DOHH2 (cell line): ENCODE measurements around the gene FTO.

Source experiments
- H3F3A ChIP-seq: fragments of 200-600 bp; sonication (generic), shearing (Covaris generic); 2 replicates; pipeline ENCODE4 v1.6.0; 2016; ENCODE audit warnings: antibody characterized with exemption, mild to moderate bottlenecking; ENCODE audit not compliant: control insufficient read depth, insufficient read depth
- H3K27ac ChIP-seq: fragments of 200-600 bp; sonication (generic); 2 replicates; pipeline ENCODE4 v1.5.1; 2014; ENCODE audit warnings: low read depth, mild to moderate bottlenecking, low read length, moderate library complexity
- H3K27me3 ChIP-seq: fragments of 200-600 bp; sonication (generic); 2 replicates; pipeline ENCODE4 v1.6.1; 2014; ENCODE audit warnings: mild to moderate bottlenecking, low read length, mixed read lengths; ENCODE audit not compliant: control insufficient read depth
- H3K36me3 ChIP-seq: fragments of 200-600 bp; sonication (generic); 2 replicates; pipeline ENCODE4 v1.6.1; 2014; ENCODE audit warnings: mild to moderate bottlenecking, low read length, moderate library complexity, mixed read lengths; ENCODE audit not compliant: control insufficient read depth
- H3K4me1 ChIP-seq: fragments of 200-600 bp; sonication (generic); 2 replicates; pipeline ENCODE4 v1.6.1; 2014; ENCODE audit warnings: mild to moderate bottlenecking, low read length, mixed read lengths; ENCODE audit not compliant: control insufficient read depth
- H3K4me2 ChIP-seq: fragments of 200-600 bp; sonication (generic); 2 replicates; pipeline ENCODE4 v1.6.0; 2014; ENCODE audit warnings: mild to moderate bottlenecking, low read length, moderate library complexity
- H3K4me3 ChIP-seq: fragments of 200-600 bp; sonication (generic); 2 replicates; pipeline ENCODE4 v1.5.1; 2014; ENCODE audit warnings: mild to moderate bottlenecking, low read length, mixed read lengths
- H3K79me2 ChIP-seq: fragments of 200-600 bp; sonication (generic); 2 replicates; pipeline ENCODE4 v1.6.1; 2014; ENCODE audit warnings: mild to moderate bottlenecking, low read length, mixed read lengths; ENCODE audit not compliant: control insufficient read depth
- H3K9me2 ChIP-seq: fragments of 200-600 bp; sonication (generic); replicated peaks from 2 replicates; pipeline ENCODE4 v1.6.1; 2014; ENCODE audit warnings: mild to moderate bottlenecking, low read length, mixed read lengths; ENCODE audit not compliant: control insufficient read depth
- H3K9me3 ChIP-seq: fragments of 200-600 bp; sonication (generic); 2 replicates; pipeline ENCODE4 v1.6.1; 2014; ENCODE audit warnings: antibody characterized with exemption, low read length, mixed read lengths; ENCODE audit not compliant: control insufficient read depth, insufficient read depth
- H4K20me1 ChIP-seq: fragments of 200-600 bp; sonication (generic); 2 replicates; pipeline ENCODE4 v1.6.0; 2014; ENCODE audit warnings: low read depth, mild to moderate bottlenecking, antibody characterized with exemption, low read length, moderate library complexity; ENCODE audit not compliant: control insufficient read depth, insufficient read depth
- EZH2phosphoT487 ChIP-seq: fragments of 200-600 bp; sonication (generic); IDR thresholded peaks from 2 replicates; pipeline ENCODE4 v1.6.1; 2017; ENCODE audit warnings: borderline replicate concordance, mild to moderate bottlenecking, antibody characterized with exemption, low read length, moderate library complexity, mixed read lengths
- TF ChIP-seq, protein P1 (sequence below): fragments of 200-600 bp; sonication (generic); IDR thresholded peaks from one replicate; pipeline ENCODE4 v1.5.1; 2014; ENCODE audit warnings: antibody characterized with exemption, mild to moderate bottlenecking, low read depth, low read length; ENCODE audit not compliant: poor library complexity, severe bottlenecking

FTO gene

DNA sequence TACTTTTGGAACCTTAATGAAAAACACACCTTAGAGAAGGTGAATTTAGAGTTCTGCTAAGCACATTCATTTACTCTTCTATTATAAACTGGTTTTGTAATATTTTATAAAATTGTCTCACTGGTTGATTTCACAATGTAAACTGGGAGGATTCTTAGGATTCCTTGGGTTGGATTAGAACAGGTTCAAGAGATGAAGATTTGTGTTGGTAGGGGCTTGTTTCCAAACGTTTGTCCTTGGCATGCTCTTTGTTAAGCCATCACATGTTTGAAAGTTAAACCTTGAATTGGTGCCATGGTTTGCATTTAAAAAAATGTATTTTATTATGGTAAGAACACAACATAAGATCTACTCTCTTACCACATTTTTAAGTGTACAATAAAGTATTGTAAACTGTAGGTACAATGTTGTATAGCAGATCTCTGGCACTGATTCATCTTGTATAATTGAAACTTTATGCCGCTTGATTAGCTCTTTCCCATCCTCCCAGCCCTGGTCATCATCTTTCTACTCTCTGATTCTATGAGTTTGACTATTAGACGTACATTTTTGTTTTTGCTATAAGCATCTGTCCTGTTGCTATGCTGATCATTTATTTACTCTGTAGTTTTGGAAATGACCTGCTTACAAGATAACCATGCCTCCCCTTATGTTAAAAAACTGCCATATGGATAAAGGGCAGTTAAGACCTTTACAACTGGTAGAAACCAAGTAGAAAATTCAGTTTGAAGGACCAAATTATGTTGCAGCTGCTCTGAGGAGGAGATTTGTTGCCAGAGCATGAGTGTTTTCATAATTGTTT, 9.6 kb downstream of the FTO start:
- Histone ChIP-seq H4K20me1 (no peaks in the 10 kb centered on the region), H3K4me1 (no peaks in the 10 kb centered on the region), H3K4me3 (no peak overlapping the region), H3K9me2 (no peaks in the 10 kb centered on the region), H3F3A (no peaks in the 10 kb centered on the region), H3K36me3 (no peaks in the 10 kb centered on the region), H3K27ac (no peak overlapping the region), H3K79me2 (peaks cover 59% of the 10 kb centered on the region), H3K4me2 (no peak overlapping the region), H3K9me3 (no peaks in the 10 kb centered on the region), H3K27me3 (no peaks in the 10 kb centered on the region)
- no peak for TF ChIP-seq EZH2phosphoT487
- TF ChIP-seq, protein P1, sequence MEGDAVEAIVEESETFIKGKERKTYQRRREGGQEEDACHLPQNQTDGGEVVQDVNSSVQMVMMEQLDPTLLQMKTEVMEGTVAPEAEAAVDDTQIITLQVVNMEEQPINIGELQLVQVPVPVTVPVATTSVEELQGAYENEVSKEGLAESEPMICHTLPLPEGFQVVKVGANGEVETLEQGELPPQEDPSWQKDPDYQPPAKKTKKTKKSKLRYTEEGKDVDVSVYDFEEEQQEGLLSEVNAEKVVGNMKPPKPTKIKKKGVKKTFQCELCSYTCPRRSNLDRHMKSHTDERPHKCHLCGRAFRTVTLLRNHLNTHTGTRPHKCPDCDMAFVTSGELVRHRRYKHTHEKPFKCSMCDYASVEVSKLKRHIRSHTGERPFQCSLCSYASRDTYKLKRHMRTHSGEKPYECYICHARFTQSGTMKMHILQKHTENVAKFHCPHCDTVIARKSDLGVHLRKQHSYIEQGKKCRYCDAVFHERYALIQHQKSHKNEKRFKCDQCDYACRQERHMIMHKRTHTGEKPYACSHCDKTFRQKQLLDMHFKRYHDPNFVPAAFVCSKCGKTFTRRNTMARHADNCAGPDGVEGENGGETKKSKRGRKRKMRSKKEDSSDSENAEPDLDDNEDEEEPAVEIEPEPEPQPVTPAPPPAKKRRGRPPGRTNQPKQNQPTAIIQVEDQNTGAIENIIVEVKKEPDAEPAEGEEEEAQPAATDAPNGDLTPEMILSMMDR, result no peak

DNA sequence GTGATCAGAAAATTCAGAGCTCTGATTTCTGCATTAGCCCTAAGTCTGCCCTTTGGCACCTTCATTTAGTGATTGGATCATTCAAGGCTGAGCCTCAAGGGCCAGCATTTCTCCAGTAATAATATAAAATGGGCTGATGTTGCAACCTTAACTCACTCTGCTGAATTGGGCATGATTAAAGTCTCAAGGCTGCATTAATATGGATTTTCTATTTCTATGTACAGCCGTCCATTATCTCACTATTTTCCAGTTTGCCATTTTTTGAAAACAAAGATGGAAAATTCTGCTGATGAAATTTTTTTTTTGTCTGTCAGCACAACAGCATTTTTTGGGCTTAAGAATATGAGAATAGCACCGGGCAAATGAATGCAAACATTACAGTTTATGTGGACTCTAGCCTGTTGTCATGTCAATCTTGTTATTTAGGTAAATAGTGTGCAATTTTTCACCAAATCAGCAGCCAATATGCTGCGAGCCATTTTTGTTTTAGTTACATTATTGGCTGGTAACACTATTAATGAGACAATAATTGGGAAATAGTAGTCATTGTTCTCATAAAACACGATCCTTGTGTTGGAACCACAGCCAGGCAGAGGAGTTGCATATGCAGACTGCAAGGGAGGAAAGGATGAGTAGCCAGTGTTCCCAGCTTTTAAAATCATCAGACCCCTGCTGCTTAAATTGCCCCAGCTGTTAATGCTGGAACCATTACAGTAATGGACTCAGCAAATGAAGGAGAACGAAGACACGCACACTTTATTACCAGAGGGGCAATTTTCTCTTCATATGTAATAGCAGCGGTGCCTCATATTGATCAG, 10.5 kb downstream of the FTO start:
- peaks cover 60% of the 10 kb centered on the region for H3K79me2 ChIP-seq
- no peak for TF ChIP-seq EZH2phosphoT487
- TF ChIP-seq, protein P1, result no peak

DNA sequence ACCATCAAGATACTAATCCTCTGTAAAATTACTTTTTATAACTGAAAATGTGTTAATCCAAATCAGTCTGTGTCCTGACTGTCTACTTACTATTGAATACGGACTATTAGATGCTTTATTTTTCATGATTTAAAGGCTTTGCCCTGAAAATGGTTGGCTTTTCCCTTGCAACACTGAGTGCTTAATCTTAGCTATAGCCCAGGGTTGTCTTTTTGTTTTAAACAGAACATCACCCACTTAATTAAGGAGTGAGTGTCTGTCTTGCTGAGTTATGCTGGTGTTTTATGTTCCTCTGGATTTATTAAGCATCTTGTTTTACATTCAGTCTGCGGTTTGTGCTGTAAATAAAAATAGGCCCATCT, 11.0 kb downstream of the FTO start:
- no peaks in the 10 kb centered on the region for H3K27me3 ChIP-seq
- no peaks in the 10 kb centered on the region for H3K9me3 ChIP-seq
- H3K4me1 ChIP-seq, result no peaks in the 10 kb centered on the region
- H4K20me1 ChIP-seq, result no peaks in the 10 kb centered on the region
- no peak for TF ChIP-seq EZH2phosphoT487
- TF ChIP-seq, protein P1, result no peak
- H3F3A ChIP-seq, result no peaks in the 10 kb centered on the region
- H3K36me3 ChIP-seq, result no peaks in the 10 kb centered on the region
- no peaks in the 10 kb centered on the region for H3K9me2 ChIP-seq
- no peak overlapping the region for H3K4me2 ChIP-seq
- H3K79me2 ChIP-seq, result peaks cover 60% of the 10 kb centered on the region
- H3K27ac ChIP-seq, result no peak overlapping the region
- H3K4me3 ChIP-seq, result no peak overlapping the region

More for the DNA sequence above, 10.5 kb downstream of the FTO start:
- no peaks in the 10 kb centered on the region for H3K9me3 ChIP-seq
- no peaks in the 10 kb centered on the region for H3F3A ChIP-seq
- H3K36me3 ChIP-seq, result no peaks in the 10 kb centered on the region
- H3K27ac ChIP-seq, result no peak overlapping the region
- H3K9me2 ChIP-seq, result no peaks in the 10 kb centered on the region
- no peaks in the 10 kb centered on the region for H4K20me1 ChIP-seq
- H3K4me1 ChIP-seq, result no peaks in the 10 kb centered on the region
- H3K4me3 ChIP-seq, result no peak overlapping the region
- no peak overlapping the region for H3K4me2 ChIP-seq
- no peaks in the 10 kb centered on the region for H3K27me3 ChIP-seq
